ENCODE measurements around the gene DYNLRB1. TPM values are rescaled to one million over a fixed set of nuclear protein-coding genes. Genes with fewer than 3 reads are reported as not detected.
"Not testable (repeated sequence)": the region's sequence is repeated elsewhere in the genome, so short reads cannot be mapped to it uniquely, and the experiment has no call there.

DYNLRB1 gene
- total RNA-seq (67.9 TPM), polyA plus RNA-seq (ENCODE audit: insufficient read depth in 1 of 8, insufficient read length in 8 of 8, low replicate concordance in 1 of 8) (100 to 1,000 TPM; 114 to 133 (median 124) TPM)
- long read RNA-seq, donor 1, transcript DYNLRB1-202 (4 exons, 675 nt), result major isoform, 20 of 20 reads
- long read RNA-seq, donor 1, partial matches to known transcripts, result 0 of 20 reads
- long read RNA-seq, donor 1, other reads (novel, unspliced or antisense), result 0 of 20 reads
- long read RNA-seq, donor 2, transcript DYNLRB1-202 (4 exons, 675 nt), result major isoform, 7 of 7 reads
- long read RNA-seq, donor 2, partial matches to known transcripts, result 0 of 7 reads
- long read RNA-seq, donor 2, other reads (novel, unspliced or antisense), result 0 of 7 reads
- long read RNA-seq, donor 3, transcript DYNLRB1-202 (4 exons, 675 nt), result major isoform, 35 of 41 reads
- long read RNA-seq, donor 3, partial matches to known transcripts, result 6 of 41 reads
- long read RNA-seq, donor 3, other reads (novel, unspliced or antisense), result 0 of 41 reads
- long read RNA-seq, donor 4, transcript DYNLRB1-202 (4 exons, 675 nt), result major isoform, 37 of 49 reads
- long read RNA-seq, donor 4, partial matches to known transcripts, result 12 of 49 reads
- long read RNA-seq, donor 4, other reads (novel, unspliced or antisense), result 0 of 49 reads
- long read RNA-seq, donor 5, transcript DYNLRB1-202 (4 exons, 675 nt), result major isoform, 116 of 140 reads
- long read RNA-seq, donor 5, partial matches to known transcripts, result 17 of 140 reads
- long read RNA-seq, donor 5, other reads (novel, unspliced or antisense), result 7 of 140 reads
- long read RNA-seq, donor 6, transcript DYNLRB1-202 (4 exons, 675 nt), result major isoform, 84 of 99 reads
- long read RNA-seq, donor 6, partial matches to known transcripts, result 15 of 99 reads
- long read RNA-seq, donor 6, other reads (novel, unspliced or antisense), result 0 of 99 reads
- long read RNA-seq, donor 7, transcript DYNLRB1-202 (4 exons, 675 nt), result major isoform, 67 of 90 reads
- long read RNA-seq, donor 7, partial matches to known transcripts, result 18 of 90 reads
- long read RNA-seq, donor 7, other reads (novel, unspliced or antisense), result 5 of 90 reads
- long read RNA-seq, donor 8, transcript DYNLRB1-202 (4 exons, 675 nt), result major isoform, 53 of 85 reads
- long read RNA-seq, donor 8, partial matches to known transcripts, result 26 of 85 reads
- long read RNA-seq, donor 8, other reads (novel, unspliced or antisense), result 6 of 85 reads
- long read RNA-seq, donor 9, transcript DYNLRB1-202 (4 exons, 675 nt), result major isoform, 53 of 73 reads
- long read RNA-seq, donor 9, partial matches to known transcripts, result 19 of 73 reads
- long read RNA-seq, donor 9, other reads (novel, unspliced or antisense), result 0 of 73 reads
- long read RNA-seq, donor 10, transcript DYNLRB1-202 (4 exons, 675 nt), result major isoform, 62 of 93 reads
- long read RNA-seq, donor 10, partial matches to known transcripts, result 31 of 93 reads
- long read RNA-seq, donor 10, other reads (novel, unspliced or antisense), result 0 of 93 reads
- long read RNA-seq, donor 11, transcript DYNLRB1-202 (4 exons, 675 nt), result major isoform, 56 of 67 reads
- long read RNA-seq, donor 11, partial matches to known transcripts, result 11 of 67 reads
- long read RNA-seq, donor 11, other reads (novel, unspliced or antisense), result 0 of 67 reads

- no peaks in the 10 kb centered on the region for H3K9me3 ChIP-seq (replicated peaks; ENCODE audit: control insufficient read depth, low read depth, low read length)
- no peaks in the 10 kb centered on the region for H3K27me3 ChIP-seq (ENCODE audit: control insufficient read depth, insufficient read depth, low read length)
- WGBS (ENCODE audit: insufficient coverage), result 0% methylated on average over 55 of the region's 59 CpGs
- peak; percentile 99 for DNase-seq
- H3K27ac ChIP-seq (ENCODE audit: low read length), result peak within 1 kb of the TSS; percentile 98
- H3K4me3 ChIP-seq (ENCODE audit: low read length), result peak within 1 kb of the TSS; percentile 68
- H3K36me3 ChIP-seq (ENCODE audit: control insufficient read depth, insufficient read depth, low read length), result peaks cover 4% of the 10 kb centered on the region
- peaks cover 18% of the 10 kb centered on the region for H3K4me1 ChIP-seq (ENCODE audit: control insufficient read depth, insufficient read depth, low read length)
These were observed at the start of gene DYNLRB1 for GRCh38 chr20:34516247-34517113. DYNLRB1 (plus strand) TSS chr20:34516422; CDS start chr20:34516459, 37 bp downstream.

- H3K27me3 ChIP-seq (ENCODE audit: control insufficient read depth, insufficient read depth, low read length), result no peaks in the 10 kb centered on the region
- H3K27ac ChIP-seq (ENCODE audit: low read length), result no peak overlapping the region
- H3K4me1 ChIP-seq (ENCODE audit: control insufficient read depth, insufficient read depth, low read length), result no peaks in the 10 kb centered on the region
- WGBS (ENCODE audit: insufficient coverage), result no CpG with 5 or more reads among the region's 1 CpG
- H3K36me3 ChIP-seq (ENCODE audit: control insufficient read depth, insufficient read depth, low read length), result peaks cover 11% of the 10 kb centered on the region
- H3K4me3 ChIP-seq (ENCODE audit: low read length), result no peak overlapping the region
- no peaks in the 10 kb centered on the region for H3K9me3 ChIP-seq (replicated peaks; ENCODE audit: control insufficient read depth, low read depth, low read length)
- DNase-seq, result peak; percentile 29
These were observed 47.3 kb upstream of the DYNLRB1 start for GRCh38 chr20:34468951-34469350.

- peaks cover 8% of the 10 kb centered on the region for H3K36me3 ChIP-seq (ENCODE audit: control insufficient read depth, insufficient read depth, low read length)
- no peaks in the 10 kb centered on the region for H3K27me3 ChIP-seq (ENCODE audit: control insufficient read depth, insufficient read depth, low read length)
- no peaks in the 10 kb centered on the region for H3K9me3 ChIP-seq (replicated peaks; ENCODE audit: control insufficient read depth, low read depth, low read length)
- no peak overlapping the region for H3K27ac ChIP-seq (ENCODE audit: low read length)
- DNase-seq, result peak; percentile 78
- no peak overlapping the region for H3K4me3 ChIP-seq (ENCODE audit: low read length)
- H3K4me1 ChIP-seq (ENCODE audit: control insufficient read depth, insufficient read depth, low read length), result no peaks in the 10 kb centered on the region
- WGBS (ENCODE audit: insufficient coverage), result 43% methylated on average over 1 of the region's 6 CpGs
These were observed 43.8 kb upstream of the DYNLRB1 start for GRCh38 chr20:34472246-34472925.

- no peaks in the 10 kb centered on the region for H3K9me3 ChIP-seq (replicated peaks; ENCODE audit: control insufficient read depth, low read depth, low read length)
- H3K36me3 ChIP-seq (ENCODE audit: control insufficient read depth, insufficient read depth, low read length), result peaks cover 8% of the 10 kb centered on the region
- WGBS (ENCODE audit: insufficient coverage), result 50% methylated on average over 1 of the region's 5 CpGs
- no peak overlapping the region for H3K4me3 ChIP-seq (ENCODE audit: low read length)
- DNase-seq, result peak; percentile 33
- H3K27me3 ChIP-seq (ENCODE audit: control insufficient read depth, insufficient read depth, low read length), result no peaks in the 10 kb centered on the region
- H3K27ac ChIP-seq (ENCODE audit: low read length), result no peak overlapping the region
- H3K4me1 ChIP-seq (ENCODE audit: control insufficient read depth, insufficient read depth, low read length), result no peaks in the 10 kb centered on the region
These were observed 42.8 kb upstream of the DYNLRB1 start for GRCh38 chr20:34473262-34473883.

- Histone ChIP-seq H3K4me3 (ENCODE audit: low read length) (no peak overlapping the region), H3K27me3 (ENCODE audit: control insufficient read depth, insufficient read depth, low read length) (no peaks in the 10 kb centered on the region), H3K9me3 (replicated peaks; ENCODE audit: control insufficient read depth, low read depth, low read length) (no peaks in the 10 kb centered on the region), H3K27ac (ENCODE audit: low read length) (no peak overlapping the region), H3K36me3 (ENCODE audit: control insufficient read depth, insufficient read depth, low read length) (peaks cover 14% of the 10 kb centered on the region), H3K4me1 (ENCODE audit: control insufficient read depth, insufficient read depth, low read length) (no peaks in the 10 kb centered on the region)
- whole genome bisulfite sequencing (ENCODE audit: insufficient coverage), result 10% methylated on average over 20 of the region's 38 CpGs
- DNase-seq, result peak; percentile 56
These were observed 40.1 kb upstream of the DYNLRB1 start for GRCh38 chr20:34475979-34476736.

GRCh38 chr20:34479627-34480026, 36.6 kb upstream of the DYNLRB1 start:
- Histone ChIP-seq H3K36me3 (ENCODE audit: control insufficient read depth, insufficient read depth, low read length) (peaks cover 37% of the 10 kb centered on the region), H3K4me1 (ENCODE audit: control insufficient read depth, insufficient read depth, low read length) (no peaks in the 10 kb centered on the region), H3K27me3 (ENCODE audit: control insufficient read depth, insufficient read depth, low read length) (no peaks in the 10 kb centered on the region), H3K4me3 (ENCODE audit: low read length) (no peak overlapping the region), H3K9me3 (replicated peaks; ENCODE audit: control insufficient read depth, low read depth, low read length) (no peaks in the 10 kb centered on the region), H3K27ac (ENCODE audit: low read length) (no peak overlapping the region)
- no peak for DNase-seq
- no CpG with 5 or more reads among the region's 4 CpGs for WGBS (ENCODE audit: insufficient coverage)

- H3K4me3 ChIP-seq (ENCODE audit: low read length); DNase-seq; H3K27me3 ChIP-seq (ENCODE audit: control insufficient read depth, insufficient read depth, low read length); H3K4me1 ChIP-seq (ENCODE audit: control insufficient read depth, insufficient read depth, low read length); H3K27ac ChIP-seq (ENCODE audit: low read length); H3K9me3 ChIP-seq (replicated peaks; ENCODE audit: control insufficient read depth, low read depth, low read length): not testable (repeated sequence)
- H3K36me3 ChIP-seq (ENCODE audit: control insufficient read depth, insufficient read depth, low read length), result peaks cover 39% of the 10 kb centered on the region
- WGBS (ENCODE audit: insufficient coverage), result no CpG with 5 or more reads among the region's 1 CpG
These were observed 34.1 kb upstream of the DYNLRB1 start for GRCh38 chr20:34482154-34482553.

Data from muscle of leg (tissue), 16 donors.